MM.1S (cell line): ENCODE measurements around the gene DGKG.

Experiments used
- DNase-seq: peaks from one replicate; pipeline ENCODE4 v3.0.0-alpha.2; 2015
- H2AFZ ChIP-seq: fragments of 300-600 bp; sonication (generic); 2 replicates; pipeline ENCODE4 v1.6.0; 2016; ENCODE audit warnings: antibody characterized with exemption, low read length
- H3F3A ChIP-seq: fragments of 300-600 bp; sonication (generic); 2 replicates; pipeline ENCODE4 v1.6.1; 2016; ENCODE audit warnings: mild to moderate bottlenecking, antibody characterized with exemption, low read length, moderate library complexity, mixed read lengths; ENCODE audit not compliant: insufficient read depth
- H3K27ac ChIP-seq: fragments of 300-600 bp; sonication (generic); 2 replicates; pipeline ENCODE4 v1.5.1; 2016; ENCODE audit warnings: mild to moderate bottlenecking, low read length
- H3K27me3 ChIP-seq: fragments of 300-600 bp; sonication (generic); replicated peaks from 2 replicates; pipeline ENCODE4 v1.6.0; 2016; ENCODE audit warnings: low read length; ENCODE audit not compliant: insufficient read depth
- H3K36me3 ChIP-seq: fragments of 300-600 bp; sonication (generic); replicated peaks from 2 replicates; pipeline ENCODE4 v1.6.1; 2016; ENCODE audit warnings: mild to moderate bottlenecking, low read length, mixed read lengths; ENCODE audit not compliant: insufficient read depth
- H3K4me1 ChIP-seq: fragments of 300-600 bp; sonication (generic); 2 replicates; pipeline ENCODE4 v1.6.1; 2016; ENCODE audit warnings: low read length, mixed read lengths
- H3K4me2 ChIP-seq: fragments of 300-600 bp; sonication (generic); 2 replicates; pipeline ENCODE4 v1.6.0; 2016; ENCODE audit warnings: low read depth, low read length
- H3K4me3 ChIP-seq: fragments of 300-600 bp; sonication (generic); 2 replicates; pipeline ENCODE4 v1.5.1; 2016; ENCODE audit warnings: low read length, mixed read lengths
- H3K79me2 ChIP-seq: fragments of 300-600 bp; sonication (generic); 2 replicates; pipeline ENCODE4 v1.6.1; 2016; ENCODE audit warnings: mixed run types, low read length, mixed read lengths
- H3K9ac ChIP-seq: fragments of 300-600 bp; sonication (generic); 2 replicates; pipeline ENCODE4 v1.6.1; 2016; ENCODE audit warnings: low read length, mixed read lengths
- H3K9me2 ChIP-seq: fragments of 300-600 bp; sonication (generic); replicated peaks from 2 replicates; pipeline ENCODE4 v1.6.1; 2016; ENCODE audit warnings: mild to moderate bottlenecking, low read length, mixed read lengths; ENCODE audit not compliant: insufficient read depth
- H3K9me3 ChIP-seq: fragments of 300-600 bp; sonication (generic); replicated peaks from 2 replicates; pipeline ENCODE4 v1.6.1; 2016; ENCODE audit warnings: mild to moderate bottlenecking, low read length, mixed read lengths; ENCODE audit not compliant: insufficient read depth
- H4K20me1 ChIP-seq: fragments of 300-600 bp; sonication (generic); 2 replicates; pipeline ENCODE4 v1.6.1; 2016; ENCODE audit warnings: mild to moderate bottlenecking, low read length, moderate library complexity, mixed read lengths; ENCODE audit not compliant: insufficient read depth
- EZH2 ChIP-seq: fragments of 300-600 bp; sonication (generic); optimal IDR thresholded peaks from 2 replicates; pipeline ENCODE3; 2017; ENCODE audit warnings: low read depth, mild to moderate bottlenecking, antibody characterized with exemption, low read length, mixed read lengths
- EZH2phosphoT487 ChIP-seq: fragments of 300-600 bp; sonication (generic); IDR thresholded peaks from 2 replicates; pipeline ENCODE4 v1.6.1; 2018; ENCODE audit warnings: antibody characterized with exemption, low read length
- TF ChIP-seq, protein P1 (sequence below): fragments of 300-600 bp; sonication (generic); IDR thresholded peaks from 2 replicates; pipeline ENCODE4 v1.5.1; 2016; ENCODE audit warnings: antibody characterized with exemption, low read length, mixed read lengths

The DGKG gene

DNA sequence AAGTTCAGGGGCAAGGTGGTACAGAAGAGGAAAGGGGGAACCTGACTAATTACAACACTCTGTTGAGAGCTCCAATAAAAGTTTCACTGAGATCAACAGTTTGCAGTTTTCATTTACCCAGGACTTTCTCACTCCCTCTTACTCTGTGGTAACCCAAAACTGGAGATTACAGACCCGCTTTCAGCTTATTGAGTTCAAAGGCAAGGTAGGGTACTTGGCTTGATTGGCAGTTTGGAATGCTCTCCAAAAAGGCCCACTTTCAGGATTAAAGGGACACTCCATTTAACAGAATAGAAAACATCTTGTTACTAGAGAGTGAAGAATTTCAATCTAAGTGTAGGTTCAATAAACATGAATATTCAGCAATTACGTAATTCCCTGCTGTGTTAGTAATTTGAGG, 135.6 kb downstream of the DGKG start:
- H3K27ac ChIP-seq: no peak overlapping the region
- H3K4me3 ChIP-seq: no peak overlapping the region
- H3K9me2 ChIP-seq: no peaks in the 10 kb centered on the region
- H4K20me1 ChIP-seq: no peaks in the 10 kb centered on the region; the same call in 1 of the 2 replicates
- H3K36me3 ChIP-seq: no peaks in the 10 kb centered on the region
- H3K9ac ChIP-seq: no peak overlapping the region
- TF ChIP-seq EZH2phosphoT487 (no peak), EZH2 (no peak)
- TF ChIP-seq, protein P1, sequence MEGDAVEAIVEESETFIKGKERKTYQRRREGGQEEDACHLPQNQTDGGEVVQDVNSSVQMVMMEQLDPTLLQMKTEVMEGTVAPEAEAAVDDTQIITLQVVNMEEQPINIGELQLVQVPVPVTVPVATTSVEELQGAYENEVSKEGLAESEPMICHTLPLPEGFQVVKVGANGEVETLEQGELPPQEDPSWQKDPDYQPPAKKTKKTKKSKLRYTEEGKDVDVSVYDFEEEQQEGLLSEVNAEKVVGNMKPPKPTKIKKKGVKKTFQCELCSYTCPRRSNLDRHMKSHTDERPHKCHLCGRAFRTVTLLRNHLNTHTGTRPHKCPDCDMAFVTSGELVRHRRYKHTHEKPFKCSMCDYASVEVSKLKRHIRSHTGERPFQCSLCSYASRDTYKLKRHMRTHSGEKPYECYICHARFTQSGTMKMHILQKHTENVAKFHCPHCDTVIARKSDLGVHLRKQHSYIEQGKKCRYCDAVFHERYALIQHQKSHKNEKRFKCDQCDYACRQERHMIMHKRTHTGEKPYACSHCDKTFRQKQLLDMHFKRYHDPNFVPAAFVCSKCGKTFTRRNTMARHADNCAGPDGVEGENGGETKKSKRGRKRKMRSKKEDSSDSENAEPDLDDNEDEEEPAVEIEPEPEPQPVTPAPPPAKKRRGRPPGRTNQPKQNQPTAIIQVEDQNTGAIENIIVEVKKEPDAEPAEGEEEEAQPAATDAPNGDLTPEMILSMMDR: no peak
- no peak overlapping the region for H3K4me2 ChIP-seq
- no peaks in the 10 kb centered on the region for H3K4me1 ChIP-seq
- no peaks in the 10 kb centered on the region for H3K27me3 ChIP-seq
- H2AFZ ChIP-seq: no peak overlapping the region
- peaks cover 15% of the 10 kb centered on the region; the same call in 1 of the 2 replicates for H3K79me2 ChIP-seq
- no peaks in the 10 kb centered on the region for H3K9me3 ChIP-seq
- no peaks in the 10 kb centered on the region for H3F3A ChIP-seq
- DNase-seq: no peak

DNA sequence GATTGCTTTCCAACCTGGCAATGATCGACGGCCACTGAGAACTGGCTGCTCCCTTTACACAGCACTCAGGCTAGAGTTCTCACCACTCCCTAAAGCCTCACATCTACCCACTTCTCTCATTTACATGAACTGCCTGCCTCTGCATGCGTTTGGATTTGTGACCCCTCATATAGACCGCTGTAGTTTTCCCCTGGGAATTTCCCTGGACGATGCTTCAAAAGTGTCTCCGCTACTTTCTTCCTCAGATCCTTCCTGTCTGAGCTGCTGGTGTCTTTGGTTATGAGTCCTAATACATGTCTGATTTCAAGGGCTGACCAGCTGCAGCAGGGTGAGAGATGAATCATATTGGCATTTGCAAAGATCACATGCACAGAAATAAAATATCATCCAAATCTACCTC, 136.4 kb downstream of the DGKG start:
- H2AFZ ChIP-seq: no peak overlapping the region
- H3K4me1 ChIP-seq: no peaks in the 10 kb centered on the region
- no peaks in the 10 kb centered on the region for H3K27me3 ChIP-seq
- TF ChIP-seq EZH2phosphoT487 (no peak), EZH2 (no peak)
- TF ChIP-seq, protein P1: no peak
- no peak overlapping the region for H3K4me3 ChIP-seq
- H3K27ac ChIP-seq: no peak overlapping the region
- no peaks in the 10 kb centered on the region for H3F3A ChIP-seq
- no peak for DNase-seq
- no peaks in the 10 kb centered on the region for H3K9me3 ChIP-seq
- H3K4me2 ChIP-seq: no peak overlapping the region
- peaks cover 15% of the 10 kb centered on the region; the same call in 1 of the 2 replicates for H3K79me2 ChIP-seq
- no peaks in the 10 kb centered on the region for H3K36me3 ChIP-seq
- H3K9me2 ChIP-seq: no peaks in the 10 kb centered on the region
- H3K9ac ChIP-seq: no peak overlapping the region
- no peaks in the 10 kb centered on the region; the same call in 1 of the 2 replicates for H4K20me1 ChIP-seq

DNA sequence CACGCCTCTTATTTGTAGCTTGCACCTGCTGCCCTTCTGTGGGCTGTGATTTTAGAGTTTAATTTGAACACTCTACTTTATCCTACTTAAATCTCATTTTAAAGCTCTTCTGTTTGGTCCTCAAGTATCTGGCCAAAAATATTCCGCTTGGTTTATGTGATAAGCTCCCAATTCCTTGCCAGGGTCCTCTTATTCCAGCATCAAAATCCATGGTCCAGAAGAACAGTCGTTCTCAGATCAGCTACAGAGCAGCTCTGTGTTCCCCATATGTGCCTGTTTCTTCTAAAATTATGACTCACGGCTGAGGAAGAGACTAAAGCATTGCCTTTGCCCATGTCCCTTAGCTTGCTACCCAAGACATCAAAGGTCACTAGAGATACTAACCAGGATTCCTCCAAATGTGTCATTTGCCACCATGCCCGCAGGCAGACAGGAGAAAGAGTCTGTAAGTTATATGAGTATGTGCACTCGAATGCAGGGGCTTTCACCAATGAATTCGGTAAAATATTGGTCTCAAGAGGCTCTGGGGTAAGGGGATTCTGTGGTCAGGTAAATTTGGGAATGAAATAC, 137.9 kb downstream of the DGKG start:
- Histone ChIP-seq H3K27me3 (no peaks in the 10 kb centered on the region), H3K4me3 (no peak overlapping the region), H3K4me1 (no peaks in the 10 kb centered on the region), H3K9me3 (no peaks in the 10 kb centered on the region), H3K79me2 (peaks cover 15% of the 10 kb centered on the region; the same call in 1 of the 2 replicates), H3K36me3 (no peaks in the 10 kb centered on the region), H3K9ac (no peak overlapping the region), H3K27ac (no peak overlapping the region), H2AFZ (no peak overlapping the region), H3K9me2 (no peaks in the 10 kb centered on the region), H3F3A (no peaks in the 10 kb centered on the region), H3K4me2 (no peak overlapping the region), H4K20me1 (no peaks in the 10 kb centered on the region; the same call in 1 of the 2 replicates)
- no peak for DNase-seq
- TF ChIP-seq EZH2 (no peak), EZH2phosphoT487 (no peak)
- TF ChIP-seq, protein P1: no peak
